ENCODE results near the gene TPST2.

Gene TPST2

GRCh38 chr22:26549902-26550497 is 39.9 kb downstream of the TPST2 start:
- no peak for TF ChIP-seq POLR2A (IDR thresholded peaks at IDR 0.05; ENCODE audit: low read length)
- no peak for TF ChIP-seq GATA1 (IDR thresholded peaks at IDR 0.05; ENCODE audit: low read depth, low read length)
- DNase-seq = no peak

GRCh38 chr22:26548984-26549383 is 40.9 kb downstream of the TPST2 start:
- no peak for DNase-seq
- TF ChIP-seq GATA1 (IDR thresholded peaks at IDR 0.05; ENCODE audit: low read depth, low read length) (no peak), POLR2A (IDR thresholded peaks at IDR 0.05; ENCODE audit: low read length) (no peak)

- DNase-seq = no peak
- no peak for TF ChIP-seq GATA1 (IDR thresholded peaks at IDR 0.05; ENCODE audit: low read depth, low read length)
- TF ChIP-seq POLR2A (IDR thresholded peaks at IDR 0.05; ENCODE audit: low read length) = no peak
Measured at GRCh38 chr22:26548303-26548702, 41.6 kb downstream of the TPST2 start.

- no peak for DNase-seq
- TF ChIP-seq POLR2A (IDR thresholded peaks at IDR 0.05; ENCODE audit: low read length) = no peak
- no peak for TF ChIP-seq GATA1 (IDR thresholded peaks at IDR 0.05; ENCODE audit: low read depth, low read length)
Measured at GRCh38 chr22:26547837-26548236, 42.1 kb downstream of the TPST2 start.

DNA sequence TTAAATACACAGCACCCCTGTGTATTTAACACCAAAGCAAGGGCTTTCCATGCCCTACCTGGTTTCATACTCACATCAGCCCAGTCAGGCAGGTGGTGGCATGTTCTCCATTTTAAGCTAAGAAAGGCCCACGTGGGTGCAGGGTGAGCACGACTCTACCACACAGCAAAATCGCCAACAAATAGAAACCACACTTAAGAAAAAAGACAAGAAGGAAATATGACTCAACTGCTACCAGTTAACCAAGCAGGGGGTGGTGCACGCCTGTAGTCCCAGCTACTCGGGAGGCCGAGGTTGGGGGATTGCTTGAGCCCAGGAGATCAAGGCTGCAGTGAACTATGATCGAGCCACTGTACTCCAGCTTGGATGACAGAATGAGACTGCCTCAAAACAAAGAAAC is 42.5 kb downstream of the TPST2 start:
- no peak for DNase-seq
- TF ChIP-seq GATA1 (IDR thresholded peaks at IDR 0.05; ENCODE audit: low read depth, low read length) (no peak), POLR2A (IDR thresholded peaks at IDR 0.05; ENCODE audit: low read length) (no peak)

GRCh38 chr22:26546282-26546681 is 43.6 kb downstream of the TPST2 start:
- TF ChIP-seq GATA1 (IDR thresholded peaks at IDR 0.05; ENCODE audit: low read depth, low read length) (no peak), POLR2A (IDR thresholded peaks at IDR 0.05; ENCODE audit: low read length) (no peak)

DNA sequence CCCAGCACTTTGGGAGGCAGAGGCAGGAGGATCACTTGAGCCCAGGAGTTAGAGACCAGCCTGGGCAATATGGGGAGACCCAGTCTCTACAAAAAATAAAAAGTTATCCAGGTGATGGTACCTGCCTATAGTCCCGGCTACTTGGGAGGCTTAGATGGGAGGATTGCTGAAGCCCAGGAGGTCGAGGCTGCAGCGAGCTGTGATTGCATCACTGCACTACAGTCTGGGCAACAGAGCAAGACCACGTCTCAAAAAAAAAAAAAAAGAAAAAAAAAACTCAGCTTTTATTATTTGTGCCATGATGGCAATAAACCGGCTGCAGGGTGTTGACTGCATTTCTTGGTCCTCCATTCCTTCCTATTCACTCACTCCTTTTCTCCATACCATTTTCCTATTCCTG is 44.1 kb downstream of the TPST2 start:
- DNase-seq = no peak

More at GRCh38 chr22:26546282-26546681, 43.6 kb downstream of the TPST2 start:
- no peak for DNase-seq

DNA sequence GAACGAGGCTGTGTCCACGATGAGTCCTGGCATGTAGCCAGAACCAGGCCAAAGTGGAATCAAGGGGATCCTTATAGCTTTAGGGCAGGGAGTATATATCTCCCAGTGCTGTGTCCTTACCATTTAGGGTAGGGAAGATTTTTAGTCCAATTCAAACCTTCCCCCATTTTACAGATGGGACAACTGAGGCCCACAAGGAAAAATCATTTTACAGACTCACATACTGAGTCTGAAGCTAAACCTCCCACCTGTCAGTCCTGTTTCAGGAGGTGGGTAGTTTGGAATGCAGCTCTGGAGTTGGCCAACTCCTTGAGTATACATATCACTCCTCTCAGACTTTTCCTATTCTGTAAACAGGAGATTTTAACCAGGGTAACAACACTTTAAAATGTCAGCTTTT is 44.5 kb downstream of the TPST2 start:
- DNase-seq = no peak
- no peak for TF ChIP-seq GATA1 (IDR thresholded peaks at IDR 0.05; ENCODE audit: low read depth, low read length)
- no peak for TF ChIP-seq POLR2A (IDR thresholded peaks at IDR 0.05; ENCODE audit: low read length)

More for the DNA sequence above, 44.1 kb downstream of the TPST2 start:
- TF ChIP-seq GATA1 (IDR thresholded peaks at IDR 0.05; ENCODE audit: low read depth, low read length) = no peak
- no peak for TF ChIP-seq POLR2A (IDR thresholded peaks at IDR 0.05; ENCODE audit: low read length)

GRCh38 chr22:26544489-26544888 is 45.4 kb downstream of the TPST2 start:
- TF ChIP-seq GATA1 (IDR thresholded peaks at IDR 0.05; ENCODE audit: low read depth, low read length) = no peak
- TF ChIP-seq POLR2A (IDR thresholded peaks at IDR 0.05; ENCODE audit: low read length) = no peak
- DNase-seq = no peak

DNA sequence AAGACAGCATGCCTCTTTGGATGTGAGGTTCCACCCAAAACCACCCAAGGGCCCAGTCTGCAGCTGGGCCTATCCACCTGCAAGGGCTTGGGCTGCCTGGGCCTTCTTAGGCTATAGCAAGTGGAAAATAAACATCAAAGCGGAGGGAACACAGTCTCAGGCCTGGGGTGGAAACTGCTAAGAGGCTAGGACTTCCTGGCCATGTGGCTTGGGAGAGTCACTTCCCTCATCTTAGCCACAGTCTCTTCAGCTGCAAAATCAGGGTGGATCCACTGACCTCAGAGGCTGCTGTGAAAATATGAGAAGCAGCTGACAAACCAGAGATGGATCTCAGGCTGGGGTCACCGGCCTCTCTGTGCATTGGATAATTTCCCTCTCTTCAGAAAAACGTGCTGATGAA is 47.1 kb downstream of the TPST2 start:
- no peak for TF ChIP-seq GATA1 (IDR thresholded peaks at IDR 0.05; ENCODE audit: low read depth, low read length)
- TF ChIP-seq POLR2A (IDR thresholded peaks at IDR 0.05; ENCODE audit: low read length) = no peak
- no peak for DNase-seq

- no peak for DNase-seq
- no peak for TF ChIP-seq POLR2A (IDR thresholded peaks at IDR 0.05; ENCODE audit: low read length)
- TF ChIP-seq GATA1 (IDR thresholded peaks at IDR 0.05; ENCODE audit: low read depth, low read length) = no peak
Measured at GRCh38 chr22:26541167-26541819, 48.6 kb downstream of the TPST2 start.

DNA sequence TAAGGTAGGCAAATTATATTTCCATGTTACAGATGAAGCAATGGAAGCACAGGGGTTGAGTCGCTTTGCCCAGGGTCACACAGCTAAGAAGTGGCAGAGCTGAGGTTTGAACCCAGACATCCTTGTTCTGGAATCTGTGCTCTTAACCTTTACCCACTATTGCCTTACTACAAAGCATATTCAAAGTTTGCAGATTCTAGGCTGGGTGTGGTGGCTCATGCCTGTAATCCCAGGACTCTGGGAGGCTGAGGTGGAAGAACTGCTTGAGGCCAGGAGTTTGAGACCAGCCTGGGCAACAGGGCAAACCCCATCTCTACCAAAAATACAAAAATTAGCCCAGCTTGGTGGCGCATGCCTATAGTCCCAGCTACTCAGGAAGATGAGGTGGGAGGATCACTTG is 49.8 kb downstream of the TPST2 start:
- no peak for DNase-seq
- TF ChIP-seq POLR2A (IDR thresholded peaks at IDR 0.05; ENCODE audit: low read length) (no peak), GATA1 (IDR thresholded peaks at IDR 0.05; ENCODE audit: low read depth, low read length) (no peak)

DNA sequence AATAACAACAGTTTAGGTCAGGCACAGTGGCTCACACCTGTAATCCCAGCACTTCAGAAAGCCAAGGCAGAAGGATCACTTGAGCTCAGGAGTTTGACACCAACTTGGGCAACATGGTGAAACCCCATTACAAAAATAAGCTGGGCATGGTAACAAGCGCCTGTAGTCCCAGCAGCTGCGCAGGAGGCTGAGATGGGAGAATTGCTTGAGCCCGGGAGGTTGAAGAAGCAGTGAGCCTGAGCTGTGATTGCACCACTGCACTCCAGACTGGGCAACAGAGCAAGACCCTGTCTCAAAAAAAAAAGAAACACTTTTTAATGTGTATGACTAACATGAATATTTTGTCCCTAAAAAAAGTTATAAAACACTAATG is 53.2 kb downstream of the TPST2 start:
- TF ChIP-seq GATA1 (IDR thresholded peaks at IDR 0.05; ENCODE audit: low read depth, low read length) (no peak), POLR2A (IDR thresholded peaks at IDR 0.05; ENCODE audit: low read length) (no peak)
- no peak for DNase-seq

- DNase-seq = no peak
- TF ChIP-seq GATA1 (IDR thresholded peaks at IDR 0.05; ENCODE audit: low read depth, low read length) (no peak), POLR2A (IDR thresholded peaks at IDR 0.05; ENCODE audit: low read length) (no peak)
Measured at GRCh38 chr22:26536056-26536761, 53.7 kb downstream of the TPST2 start.

DNA sequence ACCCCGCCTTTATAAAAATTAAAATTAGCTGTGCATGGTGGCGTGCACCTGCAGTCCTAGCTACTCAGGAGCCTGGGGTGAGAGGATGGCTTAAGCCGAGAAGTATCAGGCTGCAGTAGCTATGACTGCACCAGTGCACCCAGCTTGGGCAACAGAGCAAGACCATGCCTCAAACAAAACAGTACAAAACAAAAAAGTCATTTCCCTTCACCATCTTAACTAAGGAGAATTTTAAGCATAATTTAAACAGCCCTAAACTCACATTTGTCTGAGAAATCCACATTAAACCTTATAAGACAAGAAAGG is 54.4 kb downstream of the TPST2 start:
- no peak for TF ChIP-seq GATA1 (IDR thresholded peaks at IDR 0.05; ENCODE audit: low read depth, low read length)
- TF ChIP-seq POLR2A (IDR thresholded peaks at IDR 0.05; ENCODE audit: low read length) = no peak
- no peak for DNase-seq
